ENCODE data around the gene ST3GAL3.

The ST3GAL3 gene

GRCh38 chr1:43849670-43850069 lies 142.3 kb downstream of the ST3GAL3 start:
- DNase-seq (ENCODE audit: low read depth in 4 of 4, low spot score in 1 of 4) = no peak

DNA sequence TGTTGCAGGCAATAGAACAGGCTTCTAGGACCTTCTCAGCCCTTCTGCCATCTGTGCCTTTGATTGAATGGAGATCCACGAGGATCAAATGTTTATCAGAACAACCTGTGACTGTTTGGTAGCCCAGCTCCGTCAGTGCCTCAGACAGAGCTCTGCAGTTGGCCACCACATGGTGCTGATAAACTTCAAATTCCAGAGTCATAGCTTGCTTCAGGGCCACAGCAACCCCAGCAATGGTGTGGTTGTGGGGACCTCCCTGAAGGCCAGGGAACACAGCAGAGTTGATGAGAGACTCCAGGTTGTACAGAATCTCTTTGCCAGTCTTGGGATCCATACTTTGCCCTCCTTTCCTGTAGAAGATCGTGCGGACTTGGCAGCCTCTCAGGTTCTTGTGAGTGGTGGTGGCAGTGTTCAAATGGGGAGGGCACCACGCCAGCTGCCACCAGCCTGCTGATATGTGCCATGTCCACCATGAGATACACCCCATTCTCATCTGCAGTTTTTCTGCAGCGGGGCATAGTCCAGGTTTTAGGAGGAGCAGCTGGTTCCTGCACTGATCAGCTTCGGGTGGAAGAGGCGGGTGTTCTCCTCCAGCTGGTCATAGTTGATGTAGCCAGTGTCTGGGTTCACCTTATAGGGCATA lies 143.4 kb downstream of the ST3GAL3 start:
- DNase-seq (ENCODE audit: low read depth in 4 of 4, low spot score in 1 of 4) = no peak

DNA sequence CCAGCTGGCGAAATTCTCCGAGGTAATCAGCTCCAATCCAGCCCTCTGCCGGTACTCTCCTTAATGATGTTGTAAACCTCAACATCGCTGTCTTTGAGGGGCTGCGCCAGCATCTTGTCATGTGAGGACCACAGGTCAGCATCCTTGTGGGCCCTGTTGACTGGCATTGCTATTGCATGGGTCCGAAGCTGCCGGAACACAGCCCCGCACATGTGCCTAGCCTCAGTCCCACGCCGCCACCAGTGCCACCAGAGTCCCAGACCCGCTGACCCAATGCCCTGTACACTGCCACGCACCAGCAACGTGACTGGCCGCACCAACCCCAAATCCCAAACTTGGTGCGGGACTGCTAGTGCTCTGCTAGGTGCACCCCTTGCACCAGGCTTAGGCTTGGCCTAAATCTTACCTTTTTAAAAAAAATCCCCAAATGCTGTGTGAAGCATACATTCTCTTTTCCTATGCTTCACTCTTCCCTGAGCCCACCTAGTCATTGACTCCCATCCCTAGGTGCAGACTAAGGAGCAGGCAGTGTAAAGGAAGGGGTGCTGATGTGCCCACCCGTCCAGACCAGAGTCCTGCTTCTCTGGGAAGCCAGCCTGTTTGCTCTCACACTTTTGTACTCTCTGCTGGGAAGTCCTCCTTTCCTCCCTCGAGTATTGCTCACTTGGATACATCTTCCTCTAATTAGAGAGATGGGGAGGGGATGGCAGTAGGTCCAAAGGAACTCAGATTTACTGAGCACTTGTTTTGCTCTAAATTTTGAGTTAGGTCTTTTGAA lies 144.4 kb downstream of the ST3GAL3 start:
- DNase-seq (ENCODE audit: low read depth in 4 of 4, low spot score in 1 of 4) = no peak

DNA sequence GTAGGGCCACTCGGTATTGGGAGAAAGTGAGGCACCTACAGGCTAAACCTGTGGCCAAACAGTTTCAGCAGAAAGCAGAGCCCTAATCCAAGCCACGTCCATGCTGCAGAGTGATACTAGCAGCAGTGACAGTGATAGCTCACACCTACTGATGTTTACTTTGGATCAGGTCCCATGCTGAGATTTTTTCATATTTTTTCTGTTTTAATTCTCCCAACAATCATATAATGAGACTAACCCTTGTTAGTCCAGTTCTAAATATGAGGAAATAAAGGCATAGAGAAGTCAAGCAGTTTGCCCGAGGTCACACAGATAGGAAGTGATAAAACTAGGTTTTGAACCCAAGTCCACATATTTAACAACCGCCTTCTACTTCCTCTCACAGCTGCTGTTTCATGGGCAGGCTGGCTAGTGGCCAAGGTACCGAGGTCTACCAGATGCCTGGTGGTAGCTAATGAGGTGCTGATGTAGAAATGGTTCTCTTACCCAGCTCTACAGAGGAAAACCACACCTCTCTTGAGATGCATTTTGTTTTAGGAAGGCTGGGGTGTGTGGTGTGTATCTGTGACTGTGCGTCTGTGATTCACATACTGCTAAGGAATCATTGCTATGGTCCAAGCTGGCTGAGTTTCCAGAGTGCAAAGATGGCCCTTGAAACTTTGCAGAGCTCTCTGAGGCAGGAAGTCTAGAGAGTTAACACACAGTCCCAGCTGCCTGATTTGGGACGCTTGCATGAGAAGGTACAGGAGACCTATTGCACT lies 146.0 kb downstream of the ST3GAL3 start:
- no peak for DNase-seq (ENCODE audit: low read depth in 4 of 4, low spot score in 1 of 4)

- no peak for DNase-seq (ENCODE audit: low read depth in 4 of 4, low spot score in 1 of 4)
These were observed 147.1 kb downstream of the ST3GAL3 start for GRCh38 chr1:43854473-43854872.

- no peak for DNase-seq (ENCODE audit: low read depth in 4 of 4, low spot score in 1 of 4)
These were observed 148.9 kb downstream of the ST3GAL3 start for GRCh38 chr1:43856188-43856587.

DNA sequence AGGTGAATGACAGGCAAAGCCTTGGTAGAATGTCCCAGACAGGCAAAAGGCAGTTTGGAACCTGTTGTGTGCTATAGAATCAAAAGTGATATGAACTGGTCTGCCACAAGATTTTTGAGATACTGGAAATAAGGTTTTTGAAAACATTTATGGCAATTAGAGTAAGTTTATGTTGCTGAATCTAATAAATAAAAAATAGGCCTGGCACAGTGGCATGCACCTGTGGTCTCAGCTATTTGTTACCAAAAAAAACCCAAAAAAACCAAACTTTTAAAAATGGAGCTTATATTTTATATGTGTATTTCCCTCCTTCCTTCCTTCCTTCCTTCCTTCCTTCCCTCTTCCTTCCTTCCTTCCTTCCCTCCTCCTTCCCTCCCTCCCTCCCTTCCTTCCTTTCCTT lies 149.8 kb downstream of the ST3GAL3 start:
- no peak for DNase-seq (ENCODE audit: low read depth in 4 of 4, low spot score in 1 of 4)

GRCh38 chr1:43858324-43858723 lies 151.0 kb downstream of the ST3GAL3 start:
- no peak for DNase-seq (ENCODE audit: low read depth in 4 of 4, low spot score in 1 of 4)

DNA sequence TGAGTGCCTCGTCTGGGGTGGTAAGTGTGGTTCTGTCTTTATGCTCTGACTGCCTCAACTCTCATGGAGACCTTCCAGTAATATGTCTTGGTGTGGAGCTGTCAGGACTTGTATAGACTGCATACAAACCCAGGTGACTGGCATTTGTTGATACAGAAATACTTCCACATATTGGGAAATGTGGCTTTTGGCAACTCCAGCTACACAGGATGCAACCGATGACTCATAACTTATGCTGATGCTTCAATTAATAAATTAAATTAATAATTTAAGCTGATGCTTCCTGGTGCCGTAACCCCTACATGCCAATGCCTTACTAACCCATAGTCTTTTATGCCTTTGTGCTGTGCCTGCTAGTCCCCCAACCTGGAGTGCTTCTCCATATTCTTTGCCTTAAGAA lies 154.0 kb downstream of the ST3GAL3 start:
- DNase-seq (ENCODE audit: low read depth in 4 of 4, low spot score in 1 of 4) = no peak

- DNase-seq (ENCODE audit: low read depth in 4 of 4, low spot score in 1 of 4) = no peak
These were observed 154.8 kb downstream of the ST3GAL3 start for GRCh38 chr1:43861988-43862735.

DNA sequence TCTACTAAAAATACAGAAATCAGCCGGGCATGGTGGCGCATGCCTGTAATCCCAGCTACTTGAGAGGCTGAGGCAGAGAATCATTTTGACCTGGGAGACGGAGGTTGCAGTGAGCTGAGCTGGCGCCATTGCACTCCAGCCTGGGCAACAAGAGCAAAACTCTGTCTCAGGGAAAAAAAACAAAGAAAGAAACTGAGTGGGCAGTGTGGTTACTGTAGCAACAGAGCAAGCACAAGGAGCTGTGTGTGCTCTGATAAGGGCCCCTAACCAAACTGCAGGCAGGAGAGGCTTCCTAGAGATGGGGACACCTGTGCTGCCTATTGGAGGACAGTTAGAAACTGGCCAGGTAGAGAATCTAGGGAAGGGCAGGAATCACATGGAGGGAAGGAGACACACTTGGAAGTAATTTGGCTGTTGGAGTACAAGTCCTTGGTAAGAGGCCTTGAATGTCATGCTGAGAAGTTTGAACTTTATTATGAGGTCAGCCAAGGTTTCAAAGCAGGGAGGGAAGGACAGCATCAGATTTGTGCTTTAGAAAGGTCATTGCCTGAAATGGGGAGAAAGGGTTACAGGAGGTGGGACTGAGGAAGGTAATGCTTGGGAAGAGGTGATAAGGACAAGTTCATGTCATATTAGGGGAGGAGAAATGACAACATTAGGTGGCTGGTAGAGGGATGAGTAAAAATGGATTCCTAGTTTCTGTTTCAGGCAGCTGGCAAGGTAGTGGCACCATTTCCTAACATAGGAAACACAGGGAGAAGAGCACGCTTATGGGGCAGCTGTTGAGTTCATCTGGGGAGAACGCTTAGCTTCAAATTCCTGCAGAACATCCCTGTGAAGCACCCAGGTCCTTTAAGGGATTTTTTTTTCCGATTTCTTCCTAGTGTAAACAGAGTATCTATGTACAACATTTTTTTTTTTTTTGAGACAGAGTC lies 157.0 kb downstream of the ST3GAL3 start:
- no peak for DNase-seq (ENCODE audit: low read depth in 4 of 4, low spot score in 1 of 4)

- DNase-seq (ENCODE audit: low read depth in 4 of 4, low spot score in 1 of 4) = no peak
These were observed 158.9 kb downstream of the ST3GAL3 start for GRCh38 chr1:43866201-43866600.

- DNase-seq (ENCODE audit: low read depth in 4 of 4, low spot score in 1 of 4) = no peak
These were observed 160.8 kb downstream of the ST3GAL3 start for GRCh38 chr1:43867976-43868740.

DNA sequence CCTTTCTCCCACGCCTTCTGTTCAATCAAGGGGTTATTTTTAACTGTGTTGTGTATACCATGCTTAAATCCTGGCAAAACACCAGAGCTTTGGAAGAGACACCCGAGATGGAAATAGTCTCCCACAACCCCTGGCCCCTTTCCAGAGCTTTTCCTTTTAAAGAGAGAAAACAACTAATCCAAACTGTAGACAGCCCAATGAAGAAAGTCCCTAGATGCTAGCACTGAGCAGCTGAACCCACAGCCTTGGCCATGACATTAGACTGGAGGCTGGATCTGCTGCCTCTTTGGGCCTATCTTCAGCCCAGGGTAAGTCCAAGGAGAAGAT lies 161.4 kb downstream of the ST3GAL3 start:
- DNase-seq (ENCODE audit: low read depth in 4 of 4, low spot score in 1 of 4) = no peak

- DNase-seq (ENCODE audit: low read depth in 4 of 4, low spot score in 1 of 4) = no peak
These were observed 163.0 kb downstream of the ST3GAL3 start for GRCh38 chr1:43870306-43870705.

DNA sequence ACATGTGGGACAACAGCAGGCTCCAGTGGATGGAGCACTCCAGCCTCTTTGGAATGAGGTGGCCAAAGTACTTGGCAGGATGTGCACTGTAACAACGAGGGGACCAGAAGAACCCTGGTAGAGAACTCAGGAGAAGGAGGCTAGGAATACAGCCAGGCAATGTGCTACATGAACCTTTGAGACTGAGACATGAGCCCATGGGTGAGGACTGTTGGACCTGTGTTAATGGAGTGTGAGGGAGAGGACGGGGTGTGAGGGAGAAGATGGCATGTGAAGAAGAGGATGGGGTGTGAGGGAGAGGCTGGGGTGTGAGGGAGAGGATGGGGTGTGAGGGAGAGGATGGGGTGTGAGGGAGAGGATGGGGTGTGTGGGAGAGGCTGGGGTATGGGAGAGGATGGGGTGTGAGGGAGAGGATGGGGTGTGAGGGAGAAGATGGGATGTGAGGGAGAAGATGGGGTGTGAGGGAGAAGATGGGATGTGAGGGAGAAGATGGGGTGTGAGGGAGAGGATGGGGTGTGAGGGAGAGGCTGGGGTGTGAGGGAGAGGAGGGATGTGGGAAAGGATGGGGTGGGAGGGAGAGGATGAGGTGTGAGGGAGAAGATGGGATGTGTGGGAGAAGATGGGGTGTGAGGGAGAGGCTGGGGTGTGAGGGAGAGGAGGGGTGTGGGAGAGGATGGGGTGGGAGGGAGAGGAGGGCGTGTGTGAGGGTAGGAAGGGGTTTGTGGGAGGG lies 164.0 kb downstream of the ST3GAL3 start:
- DNase-seq (ENCODE audit: low read depth in 4 of 4, low spot score in 1 of 4) = no peak

DNA sequence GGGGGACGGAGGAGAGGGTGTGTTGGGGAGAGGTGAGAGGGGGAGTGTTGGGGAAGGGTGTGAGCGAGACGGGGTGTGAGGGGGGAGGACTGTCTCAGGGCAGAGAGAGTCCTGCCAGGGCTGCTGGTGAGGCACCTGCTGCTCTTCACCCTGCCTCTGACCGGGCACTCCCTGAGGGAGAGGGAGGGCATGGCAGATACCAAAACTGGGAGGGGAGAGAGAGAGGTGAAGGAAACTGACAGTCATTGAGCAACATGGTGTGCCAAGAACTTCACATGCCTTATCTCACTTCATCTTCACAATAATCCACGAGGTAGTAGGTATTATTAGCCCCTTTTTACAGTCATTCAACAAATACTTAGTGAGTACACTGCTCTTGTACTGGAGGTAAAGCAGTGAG lies 164.9 kb downstream of the ST3GAL3 start:
- DNase-seq (ENCODE audit: low read depth in 4 of 4, low spot score in 1 of 4) = no peak

DNA sequence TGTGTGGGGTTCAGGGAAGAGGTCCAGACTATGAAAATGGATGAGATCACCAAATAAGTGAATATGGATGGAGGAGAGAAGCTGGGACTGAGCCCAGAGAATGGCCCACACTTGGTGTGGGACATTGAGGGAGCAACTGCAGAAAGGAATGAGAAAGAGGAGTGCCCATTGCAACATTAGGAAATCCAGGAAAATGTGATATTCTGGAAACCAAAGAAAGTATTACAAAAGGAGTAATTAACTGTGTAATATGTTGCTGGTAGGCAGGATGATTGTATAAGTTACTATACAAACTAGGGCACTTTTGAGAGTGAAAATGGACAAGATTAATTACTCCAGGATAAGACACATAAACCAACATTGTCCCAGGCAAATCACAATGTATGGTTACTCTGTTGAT lies 166.5 kb downstream of the ST3GAL3 start:
- DNase-seq (ENCODE audit: low read depth in 4 of 4, low spot score in 1 of 4) = no peak

- DNase-seq (ENCODE audit: low read depth in 4 of 4, low spot score in 1 of 4) = no peak
These were observed 167.4 kb downstream of the ST3GAL3 start for GRCh38 chr1:43874716-43875115.

Data from stimulated activated CD4-positive, alpha-beta T cell treated with anti-CD3 and anti-CD28 coated beads, Interleukin-1b, Interleukin-23, amount 100 ng/mL, for 24 hours (primary cell).